ENCODE results near the gene CHST15.
"Not testable (repeated sequence)": the region's sequence is repeated elsewhere in the genome, so short reads cannot be mapped to it uniquely, and the experiment has no call there.

Gene CHST15

GRCh38 chr10:124097883-124098282 lies 4.5 kb upstream of the CHST15 start:
- DNase-seq = no peak

- DNase-seq = no peak
Observed at GRCh38 chr10:124096494-124096893, 3.1 kb upstream of the CHST15 start.

GRCh38 chr10:124095801-124096200 lies 2.4 kb upstream of the CHST15 start:
- not testable (repeated sequence) for DNase-seq

DNA sequence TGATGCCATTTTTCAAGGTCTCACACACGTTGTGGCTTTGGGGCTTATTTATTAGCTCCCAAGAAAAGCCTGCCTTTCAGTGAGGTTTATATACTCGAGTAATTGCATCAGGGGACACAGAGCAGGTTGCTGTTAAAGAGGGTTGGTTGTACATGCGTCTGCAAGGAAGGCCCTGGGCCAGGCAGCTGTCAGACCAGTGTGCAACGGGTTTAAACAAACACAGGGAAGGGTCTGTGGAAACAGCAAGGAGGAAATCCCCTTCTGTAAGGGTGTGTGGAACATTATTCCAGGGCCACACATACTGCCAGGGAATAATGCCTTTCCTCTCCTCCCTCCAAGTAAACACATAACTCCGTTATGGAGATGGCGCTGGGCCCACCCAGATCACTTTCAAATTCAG lies 1.7 kb upstream of the CHST15 start:
- DNase-seq = no peak

GRCh38 chr10:124094419-124094785 lies 1.0 kb upstream of the CHST15 start:
- DNase-seq = no peak

- DNase-seq = peak; percentile 45
Observed at GRCh38 chr10:124093774-124094418, 498 bp upstream of the CHST15 start.

- DNase-seq = peak; percentile 68
Observed at GRCh38 chr10:124092250-124092859, 1.0 kb downstream of the CHST15 start.

GRCh38 chr10:124091646-124092249 lies 1.6 kb downstream of the CHST15 start:
- DNase-seq = no peak

GRCh38 chr10:124090601-124091209 lies 2.7 kb downstream of the CHST15 start:
- no peak for DNase-seq

GRCh38 chr10:124089859-124090258 lies 3.5 kb downstream of the CHST15 start:
- no peak for DNase-seq

- DNase-seq = no peak
Observed at GRCh38 chr10:124088915-124089314, 4.5 kb downstream of the CHST15 start.

DNA sequence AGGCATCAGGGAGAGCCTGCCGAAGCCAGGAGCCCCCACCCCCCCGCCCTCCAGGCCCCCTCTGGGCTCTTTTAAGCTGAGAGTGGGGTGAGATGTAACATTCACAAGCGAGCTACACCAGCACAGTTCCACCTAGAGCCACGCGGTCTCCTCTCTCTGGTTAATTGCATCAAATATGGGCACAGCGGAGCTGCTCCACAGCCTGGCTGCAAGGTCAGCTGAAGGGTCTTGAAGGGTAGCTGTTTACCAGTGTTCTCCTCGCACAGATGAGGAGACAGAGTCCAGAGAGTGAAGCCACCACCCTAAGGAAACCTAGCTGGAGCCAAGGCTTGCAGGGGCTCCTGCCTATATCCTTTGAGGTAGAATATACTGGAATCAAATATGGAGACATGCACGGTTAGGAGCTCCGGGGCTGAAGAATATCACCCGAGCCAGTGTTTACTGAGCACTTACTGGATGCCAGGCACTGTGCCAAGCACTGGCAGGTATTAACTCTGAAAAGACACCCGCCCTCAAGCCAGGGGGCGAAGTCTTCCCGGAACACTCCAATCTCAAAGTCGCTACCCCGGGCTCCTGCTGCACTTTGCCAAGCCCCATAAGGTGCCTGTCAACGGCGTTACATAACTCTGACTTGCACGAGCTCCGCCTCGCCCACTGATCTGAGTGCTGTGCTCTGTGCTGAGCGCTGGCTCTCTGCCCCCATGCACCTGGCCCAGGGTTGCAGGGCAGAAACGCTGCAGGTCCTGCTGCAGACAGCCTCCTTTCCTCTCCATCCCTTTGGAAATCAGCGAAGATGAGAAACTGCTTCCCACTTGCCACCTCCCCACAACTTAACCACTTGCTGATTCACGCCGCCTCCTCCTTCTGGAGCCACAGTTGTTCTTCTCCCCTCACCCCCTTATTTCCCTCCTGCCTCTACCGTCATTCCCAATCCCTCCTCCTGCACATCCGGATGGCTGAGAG lies 5.4 kb downstream of the CHST15 start:
- DNase-seq = no peak

DNA sequence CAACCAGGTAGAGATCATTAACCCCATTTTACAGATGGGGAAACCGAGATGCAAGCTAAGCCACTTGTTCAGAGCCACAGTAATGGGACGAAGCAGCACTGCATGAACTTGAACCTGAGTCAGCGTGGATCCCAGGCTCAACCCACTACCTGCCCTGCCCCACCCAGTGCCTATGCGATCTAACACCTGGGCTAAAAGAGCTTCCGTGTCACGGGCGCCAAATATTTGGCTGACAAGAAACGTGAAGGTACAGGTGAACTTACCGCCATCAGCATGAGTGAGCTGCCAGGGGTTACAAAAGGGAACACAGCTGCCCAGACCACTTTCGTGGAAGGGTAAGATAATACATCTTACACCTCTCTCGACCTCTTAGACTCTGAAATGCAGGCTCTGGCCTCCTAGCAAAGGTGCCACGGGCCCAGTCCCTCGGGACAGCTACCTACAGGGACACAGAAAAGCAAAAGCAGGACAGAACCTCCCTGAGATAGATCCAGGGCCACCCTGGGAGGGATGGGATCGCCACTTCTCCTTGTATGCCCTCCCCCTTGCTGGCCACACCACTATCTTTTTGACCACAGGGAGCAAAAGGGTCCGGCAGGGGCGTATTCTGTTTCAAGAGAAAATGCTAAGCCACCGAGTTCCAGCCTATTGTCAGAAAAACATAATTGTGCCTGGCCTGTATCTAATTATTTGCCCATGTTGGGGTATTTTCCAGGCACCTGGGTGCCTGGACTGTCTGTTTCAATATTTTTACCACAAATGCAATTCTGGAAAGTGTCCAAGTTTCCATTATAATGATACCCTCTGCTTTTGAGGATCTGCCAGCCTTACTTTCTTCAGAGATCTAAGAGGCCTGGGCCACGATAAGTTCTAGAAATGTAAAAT lies 6.4 kb downstream of the CHST15 start:
- DNase-seq = no peak

GRCh38 chr10:124086097-124086710 lies 7.2 kb downstream of the CHST15 start:
- DNase-seq = no peak

- no peak for DNase-seq
Observed at GRCh38 chr10:124085680-124086079, 7.7 kb downstream of the CHST15 start.

- no peak for DNase-seq
Observed at GRCh38 chr10:124084708-124085107, 8.7 kb downstream of the CHST15 start.

GRCh38 chr10:124083740-124084397 lies 9.5 kb downstream of the CHST15 start:
- no peak for DNase-seq

DNA sequence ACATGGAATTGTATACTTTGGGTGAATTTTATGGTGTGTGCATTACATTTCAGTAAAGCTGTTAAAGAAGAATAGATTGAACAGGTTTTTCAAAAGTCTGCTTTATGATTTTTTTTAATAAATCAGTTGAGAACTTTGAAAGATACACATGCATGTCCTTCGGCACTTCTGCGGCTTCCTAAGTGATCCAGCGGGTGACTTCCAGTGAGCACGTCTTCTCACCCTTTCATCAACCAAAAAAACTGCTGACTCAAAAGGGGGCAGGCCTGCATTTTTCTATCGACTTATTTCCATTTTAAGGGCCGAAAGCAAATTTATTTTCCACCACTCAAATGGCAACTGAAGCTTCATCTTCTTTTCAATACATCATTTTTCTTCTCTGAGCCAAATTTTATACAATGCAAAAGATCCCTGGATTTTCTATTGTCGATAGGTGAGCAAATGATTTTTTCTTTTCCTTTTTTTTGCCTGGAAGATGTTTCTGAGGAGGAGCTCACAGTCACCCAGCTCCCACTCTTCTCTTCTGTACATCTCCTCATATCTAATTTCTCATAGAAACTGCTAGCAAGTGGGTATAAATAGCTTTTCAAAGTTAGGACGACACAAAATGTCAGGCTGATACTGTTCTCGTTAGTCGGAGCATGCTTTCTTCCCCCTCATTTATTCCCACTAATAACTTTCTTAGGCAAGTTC lies 10.2 kb downstream of the CHST15 start:
- DNase-seq = no peak

DNA sequence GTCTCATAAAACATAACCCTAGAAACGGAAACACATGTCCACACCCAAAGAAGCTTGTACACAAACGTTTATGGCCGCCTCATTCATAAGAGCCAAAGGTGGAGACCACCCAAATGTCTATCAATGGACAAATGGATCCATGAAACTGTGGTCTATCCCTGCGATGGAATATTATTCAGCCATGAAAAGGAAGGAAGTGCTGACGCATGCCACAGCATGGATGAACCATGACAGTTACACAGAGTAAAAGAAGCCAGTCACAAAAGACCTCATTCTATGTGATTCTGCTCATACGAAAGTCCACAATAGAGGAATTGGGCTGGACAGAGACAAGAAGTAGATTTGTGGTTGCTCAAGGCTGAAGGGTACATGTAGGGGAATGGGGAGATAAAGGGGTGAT lies 10.8 kb downstream of the CHST15 start:
- no peak for DNase-seq

GRCh38 chr10:124081547-124082140 lies 11.8 kb downstream of the CHST15 start:
- DNase-seq = no peak
